ENCODE data around the gene UROC1. TPM values are rescaled to one million over a fixed set of nuclear protein-coding genes. Genes with fewer than 3 reads are reported as not detected.

UROC1 gene
- total RNA-seq, 3 donors from 2014 or later: not detected

GRCh38 chr3:126549861-126550487 lies 32.4 kb upstream of the UROC1 start:
- intact Hi-C loops (cut with DNase I; ENCODE audit: low total_unique reads): no loop called here
- no peaks in the 10 kb centered on the region for H3K27me3 ChIP-seq
- H3K4me1 ChIP-seq: no peaks in the 10 kb centered on the region
- no peak for TF ChIP-seq CTCF (IDR thresholded peaks at IDR 0.05)
- no peak for TF ChIP-seq POLR2A (IDR thresholded peaks at IDR 0.05)
- TF ChIP-seq POLR2AphosphoS5 (IDR thresholded peaks at IDR 0.05): no peak
- H3K36me3 ChIP-seq: no peaks in the 10 kb centered on the region
- H3K27ac ChIP-seq: no peak overlapping the region
- DNase-seq (ENCODE audit: low spot score in 2 of 2): peak in 1 of 2 donors; percentile 28
- H3K9me3 ChIP-seq: no peaks in the 10 kb centered on the region
- no peak overlapping the region for H3K4me3 ChIP-seq

- DNase-seq (ENCODE audit: low spot score in 2 of 2): peak in 1 of 2 donors; percentile 24
- Histone ChIP-seq H3K27ac (no peak overlapping the region), H3K4me1 (no peaks in the 10 kb centered on the region)
Measured at GRCh38 chr3:126548556-126549466, 31.2 kb upstream of the UROC1 start.

GRCh38 chr3:126547721-126548120 lies 30.1 kb upstream of the UROC1 start:
- Histone ChIP-seq H3K4me1 (no peaks in the 10 kb centered on the region), H3K27ac (no peak overlapping the region), H3K9me3 (no peaks in the 10 kb centered on the region), H3K4me3 (no peak overlapping the region), H3K36me3 (no peaks in the 10 kb centered on the region), H3K27me3 (peaks cover 0 to under 1% of the 10 kb centered on the region in 2 donors)
- DNase-seq (ENCODE audit: low spot score in 2 of 2): peak in 1 of 2 donors; percentile 5
- TF ChIP-seq CTCF (IDR thresholded peaks at IDR 0.05) (no peak), POLR2AphosphoS5 (IDR thresholded peaks at IDR 0.05) (no peak), POLR2A (IDR thresholded peaks at IDR 0.05) (no peak)
- intact Hi-C loops (cut with DNase I; ENCODE audit: low total_unique reads): no loop called here

More at GRCh38 chr3:126548556-126549466, 31.2 kb upstream of the UROC1 start:
- intact Hi-C loops (cut with DNase I; ENCODE audit: low total_unique reads): no loop called here
- H3K4me3 ChIP-seq: no peak overlapping the region
- no peaks in the 10 kb centered on the region for H3K27me3 ChIP-seq
- H3K9me3 ChIP-seq: no peaks in the 10 kb centered on the region
- TF ChIP-seq POLR2AphosphoS5 (IDR thresholded peaks at IDR 0.05): no peak
- TF ChIP-seq POLR2A (IDR thresholded peaks at IDR 0.05): no peak
- TF ChIP-seq CTCF (IDR thresholded peaks at IDR 0.05): no peak
- no peaks in the 10 kb centered on the region for H3K36me3 ChIP-seq

GRCh38 chr3:126546549-126547239 lies 29.1 kb upstream of the UROC1 start:
- peaks cover 0 to 11% of the 10 kb centered on the region in 2 donors for H3K27me3 ChIP-seq
- H3K9me3 ChIP-seq: no peaks in the 10 kb centered on the region
- no peaks in the 10 kb centered on the region for H3K36me3 ChIP-seq
- H3K4me1 ChIP-seq: no peaks in the 10 kb centered on the region
- TF ChIP-seq POLR2A (IDR thresholded peaks at IDR 0.05) (no peak), POLR2AphosphoS5 (IDR thresholded peaks at IDR 0.05) (no peak), CTCF (IDR thresholded peaks at IDR 0.05) (no peak)
- peak in 1 of 2 donors; percentile 6 for DNase-seq (ENCODE audit: low spot score in 2 of 2)
- intact Hi-C loops (cut with DNase I; ENCODE audit: low total_unique reads): no loop called here
- H3K27ac ChIP-seq: no peak overlapping the region
- no peak overlapping the region for H3K4me3 ChIP-seq

Measured in breast epithelium (tissue), 4 donors.